ENCODE data around the gene SEC61B.

The SEC61B gene

GRCh38 chr9:99270491-99270890 lies 48.4 kb downstream of the SEC61B start (continued):
- TF ChIP-seq ZSCAN4 (tag by site-specific recombination; IDR thresholded peaks at IDR 0.05) (no peak), ZBTB11 (tag by site-specific recombination; conservative IDR thresholded peaks at IDR 0.05; ENCODE audit: low read depth) (no peak), ZNF521 (tag by site-specific recombination; IDR thresholded peaks at IDR 0.05) (no peak), ZNF16 (tag by site-specific recombination; IDR thresholded peaks at IDR 0.05; ENCODE audit: low read depth) (no peak), WT1 (tag by site-specific recombination; IDR thresholded peaks at IDR 0.05) (no peak), ZXDB (tag by site-specific recombination; IDR thresholded peaks at IDR 0.05) (no peak), ZNF596 (tag by site-specific recombination; IDR thresholded peaks at IDR 0.05) (no peak), ZNF239 (tag by site-specific recombination; IDR thresholded peaks at IDR 0.05) (no peak), ZSCAN18 (tag by site-specific recombination; IDR thresholded peaks at IDR 0.05) (no peak), ZNF292 (tag by site-specific recombination; IDR thresholded peaks at IDR 0.05; ENCODE audit: borderline replicate concordance, low read depth) (no peak), ZBTB8A (tag by site-specific recombination; IDR thresholded peaks at IDR 0.05) (no peak), ZNF280C (tag by site-specific recombination; IDR thresholded peaks at IDR 0.05) (no peak)
- TF ChIP-seq, protein P1, sequence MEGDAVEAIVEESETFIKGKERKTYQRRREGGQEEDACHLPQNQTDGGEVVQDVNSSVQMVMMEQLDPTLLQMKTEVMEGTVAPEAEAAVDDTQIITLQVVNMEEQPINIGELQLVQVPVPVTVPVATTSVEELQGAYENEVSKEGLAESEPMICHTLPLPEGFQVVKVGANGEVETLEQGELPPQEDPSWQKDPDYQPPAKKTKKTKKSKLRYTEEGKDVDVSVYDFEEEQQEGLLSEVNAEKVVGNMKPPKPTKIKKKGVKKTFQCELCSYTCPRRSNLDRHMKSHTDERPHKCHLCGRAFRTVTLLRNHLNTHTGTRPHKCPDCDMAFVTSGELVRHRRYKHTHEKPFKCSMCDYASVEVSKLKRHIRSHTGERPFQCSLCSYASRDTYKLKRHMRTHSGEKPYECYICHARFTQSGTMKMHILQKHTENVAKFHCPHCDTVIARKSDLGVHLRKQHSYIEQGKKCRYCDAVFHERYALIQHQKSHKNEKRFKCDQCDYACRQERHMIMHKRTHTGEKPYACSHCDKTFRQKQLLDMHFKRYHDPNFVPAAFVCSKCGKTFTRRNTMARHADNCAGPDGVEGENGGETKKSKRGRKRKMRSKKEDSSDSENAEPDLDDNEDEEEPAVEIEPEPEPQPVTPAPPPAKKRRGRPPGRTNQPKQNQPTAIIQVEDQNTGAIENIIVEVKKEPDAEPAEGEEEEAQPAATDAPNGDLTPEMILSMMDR (tag by site-specific recombination; IDR thresholded peaks at IDR 0.05): no peak

DNA sequence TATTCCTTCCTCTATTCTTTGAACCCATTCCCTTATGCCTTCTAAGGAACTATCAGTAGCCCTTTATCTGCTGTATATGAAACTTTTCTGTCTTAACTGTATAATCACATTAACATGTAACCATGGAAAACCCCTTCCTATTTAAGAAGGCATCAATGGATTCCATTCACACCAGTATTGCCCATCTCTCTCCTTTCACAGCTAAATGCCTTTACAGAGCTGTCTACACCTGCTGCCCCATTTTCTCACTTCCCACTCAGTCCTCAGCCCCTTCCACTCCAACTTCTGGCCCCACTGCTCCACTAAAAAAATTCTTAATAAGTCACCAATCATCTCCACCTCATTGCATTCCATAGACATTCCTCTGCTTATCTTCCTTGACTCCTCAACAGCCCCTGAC lies 50.8 kb downstream of the SEC61B start:
- Histone ChIP-seq H3K4me3 (ENCODE audit: low read depth, low read length) (no peak overlapping the region), H3K9me3 (ENCODE audit: control insufficient read depth, insufficient read depth, low read depth, low read length) (no peaks in the 10 kb centered on the region), H3K27ac (ENCODE audit: extremely low read depth, low read depth, low read length) (no peak overlapping the region), H3K36me3 (ENCODE audit: control insufficient read depth in 2 of 2, insufficient read depth in 1 of 2, low read length in 2 of 2) (no peaks in the 10 kb centered on the region), H3K4me1 (ENCODE audit: control insufficient read depth, insufficient read depth, low read length) (no peaks in the 10 kb centered on the region)
- TF ChIP-seq ZNF701 (tag by site-specific recombination; IDR thresholded peaks at IDR 0.05) (no peak), TRIM28 (IDR thresholded peaks at IDR 0.05; ENCODE audit: borderline replicate concordance, low read length) (no peak), ZNF18 (tag by site-specific recombination; IDR thresholded peaks at IDR 0.05) (no peak), ZNF280D (tag by site-specific recombination; IDR thresholded peaks at IDR 0.05) (no peak), ZNF558 (tag by site-specific recombination; IDR thresholded peaks at IDR 0.05) (no peak), KLF10 (tag by site-specific recombination; IDR thresholded peaks at IDR 0.05) (no peak)
- CTCF ChIA-PET: interaction anchor here (0.7 kb wide), 1 partner anchor 161 kb away, joined by 3 read pairs; no protein-coding TSS in a partner anchor
- POLR2A ChIA-PET: no interaction called here
